DMS153 (cell line): Measurements from ENCODE around the gene PPM1M.
"Not testable (repeated sequence)": the region's sequence is repeated elsewhere in the genome, so short reads cannot be mapped to it uniquely, and the experiment has no call there.

Experiments
- DNase-seq: peaks from one replicate; lab custom pipeline; 2025; lab: John Stamatoyannopoulos, UW

The PPM1M gene

DNA sequence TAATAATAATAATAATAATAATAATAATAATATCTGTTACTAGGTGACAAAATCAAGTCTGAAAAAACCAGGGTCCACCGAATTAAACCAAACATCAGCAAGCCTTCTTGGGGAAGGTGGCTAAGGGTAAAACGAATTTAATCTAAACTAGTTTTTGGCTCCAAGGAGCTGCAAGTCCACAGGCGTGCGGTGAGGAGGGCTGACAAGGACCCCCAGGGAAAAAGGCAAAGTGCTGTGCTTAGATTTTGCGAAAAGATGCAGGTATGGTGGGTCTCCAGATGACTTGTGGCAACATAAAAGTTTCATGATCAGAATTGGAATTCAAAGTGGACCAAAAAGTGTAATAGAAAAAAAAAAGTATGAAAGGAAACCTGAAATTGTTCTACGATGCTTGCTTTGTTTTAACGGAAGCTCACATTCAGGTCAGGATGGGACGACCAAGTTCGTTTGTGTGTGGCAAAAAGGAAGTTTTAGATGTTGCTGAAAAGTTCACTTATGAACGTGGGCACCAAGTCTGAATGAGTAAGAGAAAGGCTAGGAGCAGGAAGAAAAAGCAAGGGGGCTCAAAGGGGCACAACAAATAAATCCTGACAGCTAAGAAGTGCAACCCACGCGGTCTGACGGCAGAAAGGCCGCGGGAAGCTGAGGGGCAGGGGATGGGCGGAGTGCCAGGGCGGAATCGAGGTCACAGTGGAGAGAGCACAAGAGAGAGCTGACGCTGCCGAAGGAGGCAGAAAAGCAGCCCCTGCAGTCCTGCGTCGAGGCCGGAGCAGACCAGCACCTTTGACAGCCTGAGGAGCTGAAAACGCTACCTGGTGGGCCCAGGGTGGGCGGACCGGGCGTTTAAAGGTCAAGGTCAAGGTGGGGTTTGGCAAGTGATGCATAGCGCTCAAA, 31.8 kb downstream of the PPM1M start:
- no peak for DNase-seq

DNA sequence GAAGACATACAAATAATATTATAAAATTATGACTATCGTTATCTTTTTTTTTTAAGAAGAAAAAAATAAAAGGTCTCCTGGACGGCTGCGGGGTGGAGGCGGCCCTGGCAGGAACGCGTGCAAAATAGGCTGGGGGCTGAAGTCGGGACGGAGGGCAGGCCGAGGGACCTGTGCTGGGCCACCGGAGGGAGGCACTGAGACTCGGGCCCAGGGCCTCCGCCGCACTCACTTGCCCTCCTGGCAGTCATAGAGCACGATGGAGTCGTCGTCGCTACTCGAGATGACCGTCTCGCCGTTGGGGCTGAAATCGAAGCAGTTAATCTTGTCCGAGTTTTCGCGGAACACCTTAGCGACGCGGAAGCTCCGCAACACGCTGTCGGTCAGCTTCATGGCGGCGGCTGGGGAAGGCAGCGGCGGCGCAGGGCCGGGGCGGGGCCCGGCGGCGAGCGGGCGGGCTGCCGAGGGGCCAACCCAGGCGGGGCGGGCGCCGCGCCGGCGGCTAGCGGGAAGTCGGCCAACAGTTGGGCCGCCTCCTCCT, 32.5 kb downstream of the PPM1M start:
- DNase-seq = no peak

- DNase-seq = peak; percentile 64
Measured at GRCh38 chr3:52278510-52279069, 33.0 kb downstream of the PPM1M start, which contains the start of gene WDR82. Gene WDR82 (minus strand): TSS chr3:52278649. CDS start chr3:52278361, 288 bp downstream.

GRCh38 chr3:52279596-52279995, 34.0 kb downstream of the PPM1M start:
- no peak for DNase-seq

- peak; percentile 11 for DNase-seq
Measured at GRCh38 chr3:52280050-52280461, 34.5 kb downstream of the PPM1M start.

DNA sequence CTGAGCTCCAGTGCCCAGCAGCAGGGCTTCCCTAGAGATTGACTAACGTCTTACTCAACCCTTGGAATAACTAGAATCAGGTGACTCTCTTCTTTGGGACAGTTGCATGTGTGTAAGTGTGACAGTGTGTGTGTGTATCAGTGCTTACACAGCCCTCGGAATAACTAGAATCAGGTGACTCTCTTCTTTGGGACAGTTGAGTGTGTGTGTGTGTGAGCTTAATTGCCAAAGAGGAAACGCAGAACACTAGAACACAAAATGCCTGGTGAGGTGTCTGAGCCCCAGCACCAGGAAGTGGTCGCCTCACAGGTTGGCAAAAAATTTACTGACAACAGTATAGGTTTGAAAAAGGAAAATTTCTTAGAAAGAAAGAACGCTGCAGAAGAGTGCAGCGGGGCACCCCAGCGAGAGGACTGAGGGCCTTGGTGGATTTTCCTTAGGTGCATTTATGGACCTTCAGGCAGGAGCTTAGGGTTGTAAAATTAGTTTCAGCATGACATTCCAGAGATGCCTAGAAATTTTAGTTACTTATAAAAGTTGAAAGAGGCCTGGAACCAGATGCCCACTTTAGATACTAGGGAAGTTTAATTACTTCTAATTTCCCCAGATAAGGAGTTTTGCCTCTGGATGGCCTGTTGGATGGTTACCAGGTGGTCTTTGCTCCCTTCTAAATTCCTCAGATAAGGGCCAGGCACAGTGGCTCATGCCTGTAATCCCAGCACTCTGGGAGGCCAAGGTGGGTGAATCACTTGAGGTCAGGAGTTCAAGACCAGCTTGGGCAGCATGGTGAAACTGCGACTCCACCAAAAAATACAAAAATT, 36.6 kb downstream of the PPM1M start:
- DNase-seq = no peak

GRCh38 chr3:52283306-52283705, 37.7 kb downstream of the PPM1M start:
- no peak for DNase-seq

- not testable (repeated sequence) for DNase-seq
Measured at GRCh38 chr3:52284051-52284450, 38.5 kb downstream of the PPM1M start.

- DNase-seq = no peak
Measured at GRCh38 chr3:52286777-52287110, 41.2 kb downstream of the PPM1M start.

DNA sequence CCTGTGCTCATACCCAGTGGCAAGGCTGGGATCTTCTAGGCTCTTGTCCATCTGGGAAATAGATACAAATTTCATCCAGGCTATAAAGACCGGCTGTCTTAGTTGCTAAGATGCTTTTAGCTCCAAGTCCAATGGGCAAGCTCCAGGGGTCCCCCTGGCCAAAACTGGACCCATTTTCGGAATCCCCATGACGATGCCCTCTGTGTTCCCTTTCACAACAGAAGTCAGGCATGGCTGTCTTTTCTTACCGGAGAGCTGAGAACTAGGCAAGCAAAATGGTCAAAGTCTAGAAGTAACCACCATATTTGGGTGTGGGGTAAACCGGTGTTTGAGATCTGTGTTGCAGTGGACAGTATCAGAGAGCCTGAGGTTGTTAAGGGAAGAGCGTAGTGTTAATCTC, 43.1 kb downstream of the PPM1M start:
- DNase-seq = no peak

GRCh38 chr3:52289338-52289746, 43.8 kb downstream of the PPM1M start:
- no peak for DNase-seq

GRCh38 chr3:52289747-52290595, 44.4 kb downstream of the PPM1M start:
- DNase-seq = no peak

- no peak for DNase-seq
Measured at GRCh38 chr3:52290596-52291507, 45.3 kb downstream of the PPM1M start.

DNA sequence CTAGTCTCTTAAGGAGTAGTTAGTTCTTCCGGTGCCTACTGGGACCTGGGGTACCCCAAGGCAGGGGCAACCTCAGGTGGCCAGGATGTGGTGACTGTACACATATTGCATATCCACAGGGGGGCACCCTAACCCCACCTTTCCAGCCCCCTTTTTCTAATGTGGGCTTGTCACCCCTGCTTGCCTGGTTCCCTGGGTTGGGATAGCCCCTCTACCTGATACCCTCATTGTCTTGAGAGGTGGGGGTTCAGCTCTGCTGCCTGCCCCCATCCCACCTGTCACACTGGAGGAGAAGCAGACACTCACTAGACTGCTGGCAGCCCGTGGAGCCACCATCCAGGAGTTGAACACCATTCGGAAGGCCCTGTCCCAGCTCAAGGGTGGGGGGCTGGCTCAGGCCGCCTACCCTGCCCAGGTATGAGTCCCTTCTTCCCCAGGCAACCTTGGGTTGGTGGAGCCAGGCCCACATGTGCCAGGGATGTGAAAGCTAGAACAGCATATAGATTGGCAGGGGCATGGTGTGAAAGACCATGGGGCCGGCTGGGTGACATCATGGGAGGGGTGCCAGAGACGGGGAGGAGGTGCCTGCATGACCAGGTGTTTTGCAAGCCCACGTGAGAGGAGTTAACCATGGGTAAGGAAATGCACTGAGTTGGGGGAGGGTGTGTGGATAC, 46.1 kb downstream of the PPM1M start:
- no peak for DNase-seq

- DNase-seq = no peak
Measured at GRCh38 chr3:52292247-52293065, 46.9 kb downstream of the PPM1M start.

- no peak for DNase-seq
Measured at GRCh38 chr3:52293491-52294319, 48.1 kb downstream of the PPM1M start.

DNA sequence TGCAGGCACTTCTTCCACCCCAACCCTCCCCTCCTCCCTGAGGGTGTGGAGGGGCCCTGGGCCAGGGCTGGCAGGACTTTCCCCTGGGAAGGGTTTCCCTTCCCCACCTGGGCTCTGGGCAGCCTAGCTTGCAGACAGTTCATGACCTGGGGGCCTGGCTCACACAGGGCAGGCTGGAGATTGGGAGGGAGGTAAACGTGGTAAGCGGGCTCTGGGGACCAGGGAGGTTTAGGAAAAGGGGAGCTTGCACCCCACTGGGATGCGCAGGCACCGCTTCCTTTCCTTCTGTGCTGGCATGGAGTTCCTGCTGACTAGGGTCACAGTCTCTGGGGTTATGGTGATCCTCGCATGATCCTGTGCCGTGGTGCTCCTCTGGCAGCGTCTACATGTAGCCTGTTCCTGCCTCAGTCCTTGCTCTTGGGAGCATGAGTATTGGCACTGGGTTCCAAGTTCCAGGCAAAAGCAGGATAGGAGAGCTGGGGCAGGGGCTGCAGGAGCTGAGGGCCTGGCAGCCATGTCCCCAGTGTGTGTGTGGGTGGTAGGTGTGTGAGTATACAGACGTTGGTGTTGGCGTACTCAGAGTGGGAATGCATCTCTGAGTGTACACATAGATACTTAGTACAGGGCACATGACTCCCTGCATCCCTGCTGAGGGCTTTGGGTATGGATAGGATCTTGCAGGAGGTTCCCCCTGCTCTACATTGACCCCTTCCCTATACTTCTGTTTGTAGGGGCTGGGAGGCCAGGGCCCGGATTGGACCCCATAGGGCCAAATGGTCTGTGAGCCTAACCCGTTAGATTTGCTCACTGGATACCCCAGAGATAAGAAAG, 49.0 kb downstream of the PPM1M start:
- no peak for DNase-seq
